HCT116 (cell line): Measurements from ENCODE around the gene MON2.

Source experiments
- CEBPB ChIP-seq: IDR thresholded peaks from 2 replicates; pipeline ENCODE4 v1.6.1; 2012; ENCODE audit warnings: low read depth
- CTCF ChIP-seq, 3 experiments: fragments of 200-600 bp in 1 of 3; sonication (generic) in 1 of 3; IDR thresholded peaks in 2 of 3; conservative IDR thresholded peaks in 1 of 3; 2 replicates each; pipeline ENCODE4 v1.5.1; 2012 to 2017; ENCODE audit warnings: low read depth in 2 of 3, low read length in 2 of 3, antibody characterized with exemption in 1 of 3, borderline replicate concordance in 1 of 3, control low read depth in 1 of 3, mild to moderate bottlenecking in 1 of 3, mixed read lengths in 1 of 3, mixed run types in 1 of 3, moderate library complexity in 1 of 3; ENCODE audit not compliant: insufficient read depth in 1 of 3
- EGR1 ChIP-seq: IDR thresholded peaks from 2 replicates; pipeline ENCODE4 v1.6.1; 2012; ENCODE audit warnings: low read depth
- POLR2A ChIP-seq: IDR thresholded peaks from 2 replicates; pipeline ENCODE4 v1.7.0; 2011; ENCODE audit warnings: borderline replicate concordance; ENCODE audit not compliant: insufficient read depth, insufficient read length; ENCODE audit errors: extremely low read depth
- SP1 ChIP-seq: IDR thresholded peaks from 2 replicates; pipeline ENCODE4 v1.6.1; 2012; ENCODE audit warnings: low read depth
- ZNF274 ChIP-seq: fragments of 200-500 bp; sonication (Bioruptor generic); IDR thresholded peaks from 2 replicates; pipeline ENCODE4 v1.6.1; 2014; ENCODE audit warnings: mild to moderate bottlenecking, low read depth, low read length, inconsistent platforms

GRCh38 chr12:62469704-62470103 lies 3.1 kb downstream of the MON2 start:
- no peak for TF ChIP-seq EGR1
- no peak for TF ChIP-seq CTCF (IDR thresholded peaks at IDR 0.05 in 2 of 3, conservative IDR thresholded peaks at IDR 0.05 in 1 of 3; ENCODE audit: borderline replicate concordance in 1 of 3, insufficient read depth in 1 of 3, low read depth in 2 of 3, low read length in 2 of 3)
- TF ChIP-seq POLR2A = no peak
- no peak for TF ChIP-seq ZNF274
- TF ChIP-seq SP1 = no peak
- TF ChIP-seq CEBPB = no peak
